Measurements from ENCODE around the gene ZFP36L1.

The ZFP36L1 gene

DNA sequence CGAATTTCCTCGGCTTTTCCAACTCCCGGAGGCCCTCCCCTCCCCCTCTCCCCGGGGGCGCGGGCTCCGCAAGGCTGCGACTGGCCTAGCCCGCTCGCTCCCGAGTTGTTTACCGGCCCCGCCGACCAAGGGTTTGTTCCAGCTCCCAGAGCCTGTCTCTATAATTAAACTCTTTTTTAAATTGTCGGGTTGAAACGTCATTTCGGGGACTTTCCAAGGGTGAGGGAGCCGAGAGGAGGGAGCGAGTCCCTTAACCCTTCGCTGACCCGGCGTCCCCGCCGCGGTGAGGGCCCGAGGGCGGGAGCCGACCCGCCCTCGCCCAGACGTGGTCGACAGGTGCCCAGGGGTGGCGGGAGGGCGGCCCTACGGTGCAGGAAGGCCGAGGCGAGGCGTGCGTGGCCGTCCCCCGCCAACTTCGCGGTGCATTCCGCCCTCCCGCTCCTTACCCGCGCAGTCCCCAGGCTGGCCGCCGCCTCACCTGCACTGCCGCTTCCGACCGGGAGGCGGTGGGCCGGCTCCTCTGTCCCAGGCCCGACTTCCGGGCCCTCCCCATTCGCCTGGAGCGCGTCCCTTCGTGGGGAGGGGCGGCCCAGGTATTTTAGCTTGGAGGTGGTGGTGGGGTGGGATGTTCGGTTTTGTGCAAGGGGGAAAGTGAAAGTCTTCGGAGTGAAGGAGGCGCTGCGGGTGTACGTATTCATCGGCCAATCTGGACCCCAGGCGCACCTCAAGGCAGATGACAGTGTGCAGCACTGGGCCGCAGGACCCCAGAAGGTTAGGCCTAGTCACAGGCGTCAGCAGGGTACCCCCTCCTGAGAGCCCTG, 2.9 kb upstream of the ZFP36L1 start:
- DNase-seq: peak; percentile 84

DNA sequence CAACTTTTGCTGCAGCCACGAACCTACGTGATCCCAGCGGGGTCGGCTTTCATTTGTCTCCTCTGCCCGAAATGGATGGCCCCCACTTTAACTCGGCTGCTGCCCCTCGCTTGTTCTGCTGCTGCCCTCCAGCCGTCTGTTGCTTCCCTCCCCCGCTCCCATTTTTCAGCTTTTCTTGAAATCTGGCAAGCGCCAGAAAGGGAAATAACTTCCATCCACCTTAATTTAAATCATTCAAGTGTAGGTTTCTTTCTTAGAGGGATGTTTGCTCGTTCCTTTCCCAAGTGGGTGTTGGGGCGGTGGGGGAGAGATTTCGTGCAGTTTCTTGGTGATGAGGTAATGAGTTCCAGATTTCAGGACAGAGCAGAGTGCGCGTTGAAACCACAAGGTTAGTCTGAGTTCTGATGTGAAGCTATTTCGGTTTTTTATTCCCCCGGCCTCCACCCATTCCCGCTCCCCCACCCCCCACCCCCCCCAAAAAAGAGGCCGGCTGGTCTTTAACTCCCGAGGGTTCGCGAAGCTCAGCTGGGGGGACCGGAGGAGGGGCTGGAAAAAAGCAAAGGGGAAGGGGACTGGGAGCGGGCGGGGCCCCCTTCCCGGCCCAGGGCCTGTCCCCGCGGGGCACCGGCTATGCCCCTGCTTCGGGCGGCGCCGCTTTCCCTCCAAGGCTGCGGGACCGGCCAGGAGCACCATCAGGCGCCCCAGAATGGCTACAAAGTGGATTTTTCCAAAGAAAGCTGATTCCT, 2.2 kb upstream of the ZFP36L1 start:
- DNase-seq: peak; percentile 99

DNA sequence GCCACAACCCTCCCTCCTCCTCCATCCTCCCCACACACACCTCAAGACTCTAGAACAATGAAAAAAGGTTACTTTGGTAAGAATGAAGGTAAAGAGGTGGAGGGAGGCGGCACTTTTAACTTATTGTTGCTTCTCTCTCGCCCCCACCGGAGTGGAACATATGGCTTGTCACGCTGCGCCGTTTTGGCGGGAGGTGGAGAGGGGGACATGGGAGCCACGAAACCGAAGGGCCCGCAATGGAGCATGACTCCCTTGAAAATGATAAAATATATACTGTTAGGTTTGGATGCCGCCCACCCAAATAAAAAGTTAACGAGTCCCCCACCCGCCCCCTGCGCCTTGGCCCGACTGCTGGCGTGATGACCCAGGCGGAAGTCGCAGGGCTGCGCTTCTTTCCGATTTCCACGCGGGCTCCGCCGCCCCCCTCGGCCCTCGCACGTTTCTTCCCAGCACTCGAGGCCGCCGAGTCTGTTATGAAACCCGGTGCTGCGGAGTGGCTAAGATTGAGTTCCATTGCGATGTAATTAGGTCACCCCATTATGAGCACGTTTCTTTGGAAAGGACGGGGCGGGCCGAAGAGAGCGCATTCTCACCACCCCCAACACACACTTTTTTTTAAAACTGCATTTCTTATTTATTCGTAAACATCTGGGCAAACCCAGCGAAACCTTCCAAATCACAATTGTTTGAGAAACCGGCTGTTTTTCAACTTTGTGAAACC, 1.4 kb upstream of the ZFP36L1 start:
- peak; percentile 97 for DNase-seq

DNA sequence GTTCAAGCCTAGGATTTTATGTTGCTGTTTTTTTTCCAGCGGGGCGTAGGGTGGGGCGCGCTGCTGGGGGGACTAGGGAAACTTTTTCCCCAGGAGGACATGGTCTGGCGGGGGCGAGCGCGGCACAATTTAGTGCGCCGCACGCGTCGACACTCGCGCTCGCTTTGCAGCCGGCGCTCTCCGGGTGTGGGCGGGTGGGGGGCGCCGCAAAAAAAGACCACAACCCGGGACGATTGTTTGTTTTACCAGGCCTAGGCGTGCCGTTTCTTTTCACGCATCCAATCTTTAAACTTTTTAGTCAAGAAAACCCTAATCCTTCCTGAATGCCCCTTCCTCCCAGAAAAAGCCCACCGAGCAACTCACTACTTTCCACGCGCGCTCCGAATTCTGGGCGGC, 865 bp upstream of the ZFP36L1 start:
- DNase-seq: no peak

DNA sequence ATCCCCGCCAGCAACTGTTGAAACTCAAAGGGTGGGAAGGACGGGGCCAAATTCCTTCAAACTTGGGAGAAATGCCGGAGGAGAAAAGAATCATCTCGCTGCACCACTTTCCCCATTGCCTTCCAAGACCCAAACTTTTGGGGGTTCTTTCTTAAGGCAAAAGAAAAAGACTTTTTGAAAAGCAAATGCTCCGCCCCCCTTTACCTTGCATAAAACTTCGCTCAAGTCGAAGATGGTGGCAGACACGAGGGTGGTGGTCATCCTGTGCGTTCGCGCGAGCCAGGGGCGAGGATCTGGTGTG, 239 bp downstream of the ZFP36L1 start:
- no peak for DNase-seq

GRCh38 chr14:68791902-68792677, 777 bp downstream of the ZFP36L1 start:
- DNase-seq: no peak

DNA sequence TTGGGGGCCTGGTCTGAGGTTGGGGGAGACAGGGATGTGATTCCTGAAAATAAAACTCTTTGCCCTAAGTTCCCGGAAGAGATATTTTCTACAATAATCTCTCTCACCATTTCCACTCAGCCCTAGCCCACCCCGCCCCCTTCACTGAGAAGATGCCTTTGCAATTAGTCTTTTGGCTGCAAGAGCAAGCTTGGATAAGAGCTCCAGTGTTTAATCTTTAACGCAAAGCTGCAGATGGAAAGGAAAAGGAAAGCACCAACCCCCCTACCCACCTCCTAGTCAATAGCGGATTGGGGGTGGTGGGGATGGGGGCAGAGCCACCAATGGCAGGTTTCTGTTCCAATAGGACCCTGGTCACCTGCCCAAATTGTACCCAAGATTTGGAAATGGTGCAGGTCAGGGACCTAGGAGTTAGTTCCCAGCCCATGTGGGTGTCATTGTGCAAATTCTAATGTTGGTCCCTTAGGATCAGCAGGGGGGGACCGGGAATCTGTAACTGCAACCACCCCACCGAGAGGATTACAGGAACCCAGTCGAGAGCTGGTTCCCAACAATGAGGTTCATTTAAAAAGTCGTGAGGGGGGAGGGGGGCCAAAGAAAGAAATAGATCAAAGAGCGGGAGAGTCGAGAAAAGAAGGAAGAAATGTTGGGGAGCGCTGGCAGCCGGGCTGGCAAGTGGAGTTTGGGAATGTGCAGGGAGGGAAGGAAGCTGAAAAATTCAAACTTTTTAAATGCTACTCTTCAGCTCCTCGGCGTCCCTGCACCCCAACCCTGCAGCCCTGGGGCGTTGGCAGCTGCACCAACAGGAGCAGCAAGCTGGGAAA, 1.6 kb downstream of the ZFP36L1 start:
- peak; percentile 54 for DNase-seq

- no peak for DNase-seq
Observed at GRCh38 chr14:68790644-68791077, 2.2 kb downstream of the ZFP36L1 start.

- DNase-seq: no peak
Observed at GRCh38 chr14:68789821-68790643, 2.8 kb downstream of the ZFP36L1 start.

- peak; percentile 85 for DNase-seq
Observed at GRCh38 chr14:68788996-68789820, 3.7 kb downstream of the ZFP36L1 start.

- no peak for DNase-seq
Observed at GRCh38 chr14:68788275-68788995, 4.4 kb downstream of the ZFP36L1 start.

DNA sequence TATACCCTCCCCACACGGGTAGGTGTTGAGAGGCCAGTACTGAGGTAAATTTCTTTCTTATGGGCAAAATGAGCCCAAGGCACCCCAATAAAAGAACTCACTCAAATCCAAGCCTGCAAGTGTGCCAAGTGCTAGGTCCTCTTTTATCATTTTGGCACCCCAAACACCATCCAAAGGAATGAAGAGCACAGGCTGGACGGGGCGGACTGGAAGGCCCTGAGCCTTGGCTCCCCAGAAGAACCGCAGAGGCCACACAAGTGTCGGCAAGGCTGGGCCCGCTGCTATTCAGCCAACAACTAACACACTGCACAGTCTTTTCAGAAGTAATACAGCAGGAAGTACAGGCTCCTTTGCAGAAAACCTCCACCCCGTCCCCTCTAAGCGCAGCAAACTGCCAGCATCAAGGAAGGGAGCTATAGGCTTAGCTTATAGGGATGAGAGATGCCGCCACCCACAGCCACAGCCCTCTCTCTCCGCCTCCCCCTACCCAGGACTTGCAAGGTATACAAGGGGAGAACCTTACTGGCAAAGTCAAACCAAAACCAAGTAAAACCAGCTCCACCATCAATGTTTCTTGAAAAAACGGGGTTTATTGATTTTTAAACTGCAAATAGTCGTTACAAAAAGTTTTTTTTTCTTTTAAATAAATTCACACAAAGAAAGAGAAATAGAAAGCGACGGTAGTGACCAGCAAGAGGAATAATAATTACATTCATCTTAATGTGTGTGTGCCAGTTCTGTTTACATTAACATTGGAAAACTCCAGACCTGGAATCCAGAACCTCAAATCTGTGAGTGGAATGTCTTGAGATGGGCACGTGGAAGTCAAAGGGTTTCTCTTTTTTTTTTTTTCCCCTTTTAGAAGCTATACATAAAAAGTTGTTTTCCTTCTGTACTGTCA, 5.5 kb downstream of the ZFP36L1 start:
- no peak for DNase-seq

GRCh38 chr14:68786491-68787091, 6.3 kb downstream of the ZFP36L1 start:
- DNase-seq: no peak

GRCh38 chr14:68785534-68786490, 7.1 kb downstream of the ZFP36L1 start:
- no peak for DNase-seq

DNA sequence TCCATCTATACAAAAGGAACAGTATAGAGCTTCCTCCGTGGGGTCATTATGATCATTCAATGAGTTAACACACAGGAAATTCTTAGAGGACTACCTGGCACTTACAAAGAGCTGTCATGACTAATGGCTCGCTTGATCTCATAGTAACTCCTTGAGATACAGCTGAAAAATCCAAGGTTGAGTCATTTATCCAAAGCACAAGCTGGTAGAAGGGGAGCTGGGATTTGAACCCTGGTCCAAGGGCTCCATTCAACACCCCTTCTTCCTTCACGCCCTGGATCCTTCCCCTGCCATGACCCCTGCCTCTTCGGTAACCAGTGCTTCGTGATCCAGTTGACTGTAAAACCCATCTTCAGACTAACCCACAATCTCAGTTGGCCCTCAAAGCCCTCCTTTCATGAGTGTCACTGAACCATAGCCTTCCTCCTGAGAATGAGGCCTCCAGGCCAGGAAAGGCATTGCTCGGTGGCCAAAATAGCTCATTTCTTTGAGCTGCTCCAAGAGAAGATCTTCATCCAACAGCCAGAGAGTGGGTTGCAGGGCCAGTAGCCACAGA, 7.8 kb downstream of the ZFP36L1 start:
- no peak for DNase-seq
